ENCODE results near the gene PABPC3.

Gene PABPC3

DNA sequence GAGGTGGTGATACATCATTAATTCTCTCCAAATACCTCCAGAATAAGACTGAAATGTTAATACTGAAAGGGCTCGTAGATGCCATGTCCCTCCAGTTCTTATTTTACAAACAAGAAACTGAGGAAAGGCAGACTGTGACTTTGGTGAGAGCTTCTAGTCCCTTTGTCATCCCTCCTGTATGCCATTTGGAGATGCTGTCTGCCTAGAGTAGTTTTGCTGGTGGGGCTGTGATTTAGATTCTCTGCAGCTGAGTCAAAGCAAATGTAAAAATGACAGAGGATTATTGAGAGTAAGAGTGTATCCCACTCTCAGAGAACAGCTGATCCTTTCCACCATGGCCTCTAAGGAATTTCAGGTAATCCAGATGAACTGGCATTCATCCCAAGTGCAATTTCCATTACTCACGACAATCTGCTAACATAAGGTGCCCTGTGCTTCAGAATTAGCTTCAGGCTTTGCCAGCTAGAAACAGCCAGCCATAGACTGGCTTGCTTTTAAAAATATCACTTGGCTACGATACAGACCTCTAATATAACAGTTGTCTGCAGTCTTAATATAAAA is 16.8 kb downstream of the PABPC3 start:
- no peak for DNase-seq

- DNase-seq = peak; percentile 36
Measured at GRCh38 chr13:25114220-25114619, 18.3 kb downstream of the PABPC3 start.

DNA sequence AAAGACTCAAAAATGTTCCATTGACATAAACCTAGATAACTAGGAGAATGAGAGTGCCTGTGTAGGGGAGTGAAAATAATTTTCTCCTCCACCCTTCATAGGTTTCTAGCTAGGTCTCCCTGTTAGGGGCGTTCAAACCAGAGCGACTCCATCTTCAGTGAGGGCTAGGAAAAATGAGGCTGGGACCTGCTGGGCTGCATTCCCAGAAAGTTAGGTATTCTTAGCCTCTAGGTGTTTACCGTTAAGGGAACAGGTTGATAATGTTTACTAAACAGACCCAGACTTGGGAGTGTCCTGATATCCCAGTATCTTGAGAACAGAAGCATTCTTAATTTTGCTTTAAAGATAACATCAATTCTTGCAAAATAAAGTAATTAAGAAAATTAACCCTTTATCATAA is 20.1 kb downstream of the PABPC3 start:
- no peak for DNase-seq

- no peak for DNase-seq
Measured at GRCh38 chr13:25117312-25117711, 21.4 kb downstream of the PABPC3 start.

DNA sequence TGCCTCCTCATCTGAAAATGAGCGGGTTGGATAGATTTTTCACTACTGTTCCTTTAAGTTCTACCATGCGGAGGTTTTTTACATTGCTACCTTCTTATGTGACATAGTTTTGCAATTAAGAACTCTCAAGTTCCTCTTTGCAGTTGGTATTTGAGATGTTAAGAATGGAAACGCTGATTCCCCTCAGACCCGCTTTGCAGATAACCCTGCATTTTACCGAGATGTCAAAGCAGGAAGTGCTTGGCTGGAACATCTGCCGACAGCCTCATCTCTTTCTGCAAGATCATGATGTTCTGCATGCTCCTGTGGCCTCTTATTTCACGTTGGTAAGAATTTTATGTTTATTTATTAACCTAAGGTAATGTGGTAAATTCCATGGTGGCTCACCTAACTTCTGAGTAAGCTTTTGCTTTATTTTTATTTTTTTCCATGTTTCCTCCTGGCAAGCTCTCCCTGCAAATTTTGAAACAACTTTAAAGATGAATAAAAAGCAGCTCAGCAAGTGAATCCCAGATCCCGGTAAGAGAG is 22.5 kb downstream of the PABPC3 start:
- DNase-seq = no peak

GRCh38 chr13:25130944-25131343 is 35.0 kb downstream of the PABPC3 start:
- no peak for DNase-seq

GRCh38 chr13:25131881-25132420 is 36.0 kb downstream of the PABPC3 start:
- DNase-seq = no peak

GRCh38 chr13:25132751-25133390 is 36.9 kb downstream of the PABPC3 start:
- no peak for DNase-seq

- no peak for DNase-seq
Measured at GRCh38 chr13:25135896-25136295, 40.0 kb downstream of the PABPC3 start.

DNA sequence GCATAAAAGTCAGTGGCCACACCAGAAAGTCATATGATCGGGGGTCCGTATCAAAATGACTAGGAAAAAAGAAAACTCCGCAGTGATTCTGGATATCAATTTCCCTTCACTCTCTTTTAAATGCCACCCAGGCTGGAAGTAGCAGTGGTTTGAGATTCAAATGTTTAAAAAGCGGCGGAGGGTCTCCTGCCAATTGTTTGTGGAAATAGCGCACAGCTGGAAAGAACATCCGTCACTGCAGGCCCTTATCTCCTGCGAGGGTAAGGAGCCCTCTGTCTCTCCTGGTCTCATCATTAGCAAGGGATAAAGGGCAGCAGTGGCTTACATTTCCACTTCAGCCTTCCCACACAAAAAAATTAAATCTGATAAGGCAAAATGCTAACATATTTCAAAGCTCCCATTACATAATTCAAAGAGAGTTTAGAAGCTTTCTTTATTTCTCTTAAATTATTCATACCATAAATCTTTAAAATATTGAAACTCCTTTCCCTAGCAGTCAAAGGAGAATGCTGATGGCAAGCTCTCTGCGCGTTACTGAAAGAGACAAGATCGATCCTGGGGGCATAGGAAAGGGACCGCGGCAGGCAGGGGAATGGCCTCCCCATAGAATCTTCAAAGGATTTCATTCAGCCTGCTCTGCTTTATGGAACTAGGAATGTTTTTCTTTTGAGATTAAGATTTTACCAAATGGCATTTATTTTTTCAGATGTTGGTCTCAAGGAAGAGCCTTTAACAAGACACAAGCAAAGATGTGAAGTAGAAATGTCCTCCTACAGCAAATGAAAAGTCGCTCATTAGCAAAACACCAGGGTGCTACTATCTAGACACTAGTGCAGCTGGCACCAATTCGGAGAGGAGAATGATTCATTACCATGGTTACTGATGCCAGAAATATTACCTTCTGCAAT is 41.2 kb downstream of the PABPC3 start:
- no peak for DNase-seq

DNA sequence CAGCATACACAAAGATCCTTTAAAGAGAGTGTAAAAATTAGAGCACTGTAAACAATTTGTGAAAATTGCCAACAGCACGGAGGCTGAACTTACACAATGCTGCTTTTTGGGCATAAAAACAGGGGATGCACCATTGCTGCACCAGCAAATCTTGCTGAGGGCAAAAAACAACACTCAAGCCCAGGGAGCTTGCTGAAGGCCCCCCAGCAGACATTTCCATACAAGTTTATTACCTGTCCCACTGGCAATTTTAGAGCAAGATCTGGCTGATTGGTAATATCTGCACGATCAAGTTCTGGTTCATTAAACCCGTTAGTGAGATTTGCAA is 41.8 kb downstream of the PABPC3 start:
- no peak for DNase-seq

DNA sequence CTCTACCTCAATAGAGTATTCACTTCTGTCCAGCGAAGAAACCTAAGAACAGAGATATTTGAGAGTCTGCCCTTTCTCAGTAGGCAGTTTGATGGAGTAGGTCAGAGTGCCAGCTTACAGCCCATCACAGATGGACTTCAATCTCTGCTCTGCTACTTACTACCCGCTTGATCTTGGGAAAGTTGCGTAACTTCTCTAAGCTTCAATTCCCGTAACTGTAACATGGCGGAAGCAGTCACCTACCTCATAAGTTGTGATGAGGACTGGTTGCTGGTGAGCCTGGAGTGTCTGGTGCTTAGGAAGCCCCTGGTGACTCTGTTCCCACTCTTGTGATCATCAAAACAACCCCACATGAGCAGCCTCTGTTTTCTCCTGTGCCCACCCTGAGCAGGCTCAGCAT is 45.1 kb downstream of the PABPC3 start:
- DNase-seq = no peak

DNA sequence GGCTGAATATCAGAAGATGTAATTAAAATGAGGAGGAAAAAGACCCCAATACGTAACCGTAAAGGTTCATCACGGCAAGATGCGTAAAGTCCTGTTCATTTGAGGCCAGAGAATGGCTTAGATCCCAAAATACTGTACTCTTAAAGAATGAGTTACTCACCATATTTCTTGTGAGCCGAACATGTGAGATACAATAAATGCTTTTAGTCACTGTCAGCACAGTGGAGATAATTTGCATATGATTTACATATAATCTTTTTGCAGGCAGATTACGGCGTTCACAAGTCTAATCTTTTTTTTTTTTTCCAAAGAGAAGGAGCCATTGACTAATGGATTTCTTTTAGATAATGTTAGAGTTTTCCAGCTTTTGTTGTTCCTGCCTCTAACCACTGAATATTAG is 47.8 kb downstream of the PABPC3 start:
- no peak for DNase-seq

GRCh38 chr13:25147638-25148401 is 51.9 kb downstream of the PABPC3 start:
- no peak for DNase-seq

DNA sequence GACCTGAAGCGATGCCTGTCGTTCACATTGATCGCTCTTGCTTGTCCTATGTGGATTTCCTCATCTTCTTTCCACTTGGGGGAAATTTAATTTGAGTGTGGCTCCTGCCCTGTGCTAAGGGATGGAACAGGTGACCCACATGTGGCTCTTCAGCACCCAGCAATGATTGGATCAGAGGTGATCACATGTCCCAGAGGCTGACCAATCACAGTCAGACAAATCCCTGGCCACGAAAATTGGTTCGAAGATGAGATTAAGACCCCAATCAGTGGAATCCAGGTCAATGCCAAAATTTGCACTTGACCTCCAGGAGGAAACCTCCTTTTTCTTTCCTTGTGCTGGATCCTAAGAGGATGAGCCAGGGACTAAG is 52.5 kb downstream of the PABPC3 start:
- DNase-seq = no peak

Data from NCI-H774 (cell line).